ENCODE results near the gene PIP4P1. TPM values are rescaled to one million over a fixed set of nuclear protein-coding genes. Genes with fewer than 3 reads are reported as not detected.

PIP4P1 gene
- 9.7 and 14.2 TPM in 2 replicates for total RNA-seq

DNA sequence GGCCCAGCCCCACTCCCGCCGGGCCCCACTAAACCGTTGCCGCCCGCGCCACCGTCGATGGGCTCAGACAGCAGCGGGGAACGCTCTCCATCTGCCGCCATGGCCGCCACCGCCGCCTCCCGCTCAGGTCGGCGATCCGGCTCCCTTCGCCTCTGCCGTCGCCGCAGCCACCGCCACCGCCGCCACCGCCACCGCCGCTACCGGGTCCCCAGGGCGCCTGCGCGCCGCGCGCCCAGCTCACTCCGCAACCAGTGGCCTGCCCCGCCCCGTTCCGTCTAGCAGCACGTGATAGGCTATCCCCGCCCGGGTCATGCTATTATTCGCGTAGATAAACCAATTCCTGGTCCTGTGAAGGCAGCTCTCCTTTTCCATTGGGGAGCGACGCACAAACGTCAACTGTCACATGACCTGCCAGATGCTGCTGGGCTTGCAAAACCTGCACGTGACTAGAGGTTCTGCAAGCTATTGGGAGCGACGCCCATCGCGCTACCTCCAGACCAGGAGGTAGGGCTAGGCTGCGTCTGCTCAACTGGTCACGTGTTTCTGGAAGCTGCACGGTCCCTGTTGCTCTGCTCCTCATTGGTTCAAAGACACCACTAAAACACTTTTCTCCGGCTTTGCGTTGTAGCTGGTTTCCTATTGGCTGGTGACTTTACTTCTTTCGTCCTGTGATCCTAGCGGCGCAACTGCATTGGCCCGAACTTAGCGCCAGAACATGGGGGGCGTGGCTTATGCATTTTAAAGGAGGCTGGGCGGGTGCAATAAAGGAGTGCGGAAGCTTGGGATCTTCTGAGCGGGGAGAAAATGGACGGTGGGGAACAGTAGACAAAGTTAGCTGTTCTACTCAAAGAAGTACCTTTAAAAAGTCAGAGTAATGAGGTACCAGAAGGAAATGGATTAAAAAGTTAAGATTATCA is at the start of gene PIP4P1:
Gene PIP4P1 (minus strand): TSS at position 210 of the 917 bp plus-strand sequence. CDS start 109 bp downstream, at position 101.

DNA sequence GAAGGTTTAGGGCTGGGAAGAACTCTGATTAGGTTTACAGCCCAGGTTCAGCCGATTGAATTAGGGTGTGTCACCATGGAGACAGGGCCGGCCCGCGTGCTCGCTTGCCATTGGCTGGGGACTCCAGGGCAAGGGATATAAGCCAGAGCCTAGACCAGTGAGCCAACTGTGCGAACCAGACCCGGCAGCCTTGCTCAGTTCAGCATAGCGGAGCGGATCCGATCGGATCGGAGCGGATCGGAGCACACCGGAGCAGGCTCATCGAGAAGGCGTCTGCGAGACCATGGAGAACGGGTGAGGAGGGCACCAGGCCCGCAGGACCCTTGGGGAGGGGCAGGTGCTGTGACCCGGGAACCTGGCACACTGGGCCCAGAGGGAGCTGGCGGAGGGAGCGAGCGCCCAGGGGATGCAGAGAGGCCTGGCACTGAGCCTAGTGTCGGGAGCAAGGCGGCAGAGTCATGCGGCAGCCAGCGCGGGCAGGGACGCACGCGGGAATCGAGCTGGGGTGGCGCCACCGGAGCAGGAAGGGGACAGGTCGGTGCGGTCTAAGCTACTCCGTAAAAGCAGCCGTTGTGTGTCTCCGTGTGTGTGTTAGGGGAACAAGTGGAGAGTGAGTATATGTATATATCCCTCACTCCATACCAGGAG is 8.1 kb upstream of the PIP4P1 start, which contains the start of gene PNP:
Gene PNP (plus strand): TSS at position 165 of the 648 bp plus-strand sequence. CDS start 119 bp downstream, at position 284.

DNA sequence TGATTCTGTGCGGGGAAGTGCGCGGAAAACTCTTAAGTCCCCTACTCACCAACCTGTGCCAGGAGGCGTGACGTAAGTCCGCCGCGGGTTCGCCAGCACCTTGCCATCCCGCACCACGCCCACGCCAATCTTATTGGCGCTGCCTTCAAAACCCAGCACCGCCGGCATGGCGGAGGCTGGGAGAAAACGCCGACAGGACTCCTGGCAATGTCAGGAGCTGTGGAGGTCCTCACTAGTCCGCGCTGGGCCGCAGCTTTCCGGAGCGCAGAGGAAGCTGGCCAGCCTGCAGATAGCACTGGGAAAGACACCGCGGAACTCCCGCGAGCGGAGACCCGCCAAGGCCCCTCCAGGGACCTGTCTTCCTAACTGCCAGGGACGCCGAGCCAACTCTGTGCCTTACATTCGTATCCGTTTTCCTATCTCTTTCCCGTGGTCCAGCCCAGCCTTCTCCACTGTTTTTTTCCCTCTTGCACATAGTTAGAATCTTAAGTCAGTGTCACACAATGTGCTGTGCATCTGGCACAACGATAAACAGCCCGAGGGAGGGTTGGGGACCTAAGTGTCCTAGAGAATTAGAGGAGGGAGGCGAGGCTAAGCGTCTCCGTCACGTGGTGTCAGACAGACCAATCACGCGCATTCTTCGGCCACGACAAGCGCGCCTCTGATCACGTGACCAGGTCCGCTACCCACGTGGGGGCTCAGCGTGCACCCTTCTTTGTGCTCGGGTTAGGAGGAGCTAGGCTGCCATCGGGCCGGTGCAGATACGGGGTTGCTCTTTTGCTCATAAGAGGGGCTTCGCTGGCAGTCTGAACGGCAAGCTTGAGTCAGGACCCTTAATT is 6.5 kb downstream of the PIP4P1 start, which contains the start of the genes APEX1 and OSGEP:
Gene APEX1 (plus strand): TSS at position 711 of the 839 bp plus-strand sequence. CDS start 420 bp downstream, outside the sequence.
Gene OSGEP (minus strand): TSS at position 297 of the 839 bp plus-strand sequence. CDS start 129 bp downstream, at position 168.

DNA sequence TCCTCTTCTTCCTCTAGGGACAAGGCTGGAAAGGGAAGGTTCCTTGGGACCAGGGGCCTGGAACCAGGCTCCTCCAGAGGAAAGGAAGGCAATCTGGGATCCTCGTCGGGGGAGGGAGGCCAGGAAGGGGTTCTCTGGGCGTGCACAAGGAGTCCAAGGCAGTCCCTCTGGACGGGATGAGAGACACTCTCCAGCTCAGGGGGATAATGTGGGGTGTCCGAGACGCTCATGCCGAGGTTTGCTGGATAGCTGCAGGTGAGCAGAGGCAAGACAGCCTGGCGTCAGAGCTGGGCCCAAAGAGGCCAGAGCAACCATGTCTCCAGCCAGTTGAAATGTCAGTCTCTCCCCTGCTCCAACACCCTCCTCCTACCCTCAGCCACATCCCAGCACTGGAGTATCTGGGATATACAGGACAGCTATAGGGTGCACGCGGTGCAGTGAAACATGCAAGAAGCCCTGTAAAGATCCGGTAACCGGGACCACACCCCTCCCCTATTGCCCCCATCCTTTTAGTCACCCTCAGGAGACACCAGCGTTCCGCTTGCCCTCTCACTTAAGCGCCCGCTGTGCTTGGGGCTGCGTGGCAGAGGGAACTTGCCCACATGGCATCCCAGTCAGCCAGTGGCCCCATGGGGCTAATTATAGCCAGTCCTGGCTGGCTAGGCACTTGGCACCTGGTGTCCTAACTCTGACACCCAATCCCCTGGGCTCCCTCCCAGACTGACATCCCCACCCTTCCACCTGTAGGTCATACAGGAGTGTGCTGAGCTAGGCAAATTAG is 25.5 kb downstream of the PIP4P1 start, which contains the start of gene KLHL33:
Gene KLHL33 (minus strand): TSS at position 585 of the 781 bp plus-strand sequence. CDS start 355 bp downstream, at position 230.

DNA sequence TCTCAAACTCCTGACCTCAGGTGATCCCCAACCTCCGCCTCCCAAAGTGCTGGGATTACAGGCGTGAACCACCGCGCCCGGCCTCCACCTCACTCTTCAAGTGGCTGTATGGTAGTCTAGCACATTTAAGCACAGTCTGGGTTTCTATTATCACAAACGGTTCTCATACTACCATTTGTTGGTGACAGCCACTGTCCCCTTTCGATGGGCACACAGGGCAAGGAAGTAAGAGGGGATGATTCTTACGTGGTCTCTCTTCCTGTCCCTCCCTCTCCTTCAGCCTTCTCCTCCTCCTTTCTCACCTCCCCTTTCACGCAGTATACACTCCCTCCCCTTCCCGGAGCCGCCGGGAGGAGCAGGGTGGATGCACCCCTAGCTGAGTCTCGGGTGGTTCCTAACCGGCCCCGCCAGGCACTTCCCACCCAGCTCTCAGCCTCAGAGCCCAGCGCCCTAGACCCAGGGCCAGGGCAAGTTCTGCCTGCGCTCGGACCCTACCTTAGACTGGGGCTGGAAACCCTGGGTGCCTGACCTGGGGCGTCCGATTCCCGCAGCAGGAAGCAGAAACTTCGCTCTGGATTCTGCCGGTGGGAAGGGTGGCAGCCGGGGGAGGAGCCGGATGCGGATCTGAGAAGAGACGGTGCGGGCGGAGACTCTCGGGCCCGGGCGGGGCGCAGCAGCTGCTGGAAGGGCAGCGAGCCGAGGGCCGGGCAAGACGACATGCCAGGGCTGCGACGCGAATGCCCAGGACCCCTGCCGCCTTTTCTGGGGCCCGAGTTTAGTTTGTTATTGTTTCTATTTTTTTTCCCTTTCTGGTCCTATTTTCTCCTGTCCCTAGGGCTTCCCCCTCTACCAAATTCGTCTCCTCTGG is 48.1 kb downstream of the PIP4P1 start, which contains the start of gene TEP1:
Gene TEP1 (minus strand): TSS at position 626 of the 868 bp plus-strand sequence. CDS start 5,062 bp downstream, outside the sequence.

Other genes starting within 250 kb of the PIP4P1 start
- not detected in 2 replicates for gene OR11H6, start 237.7 kb downstream of the PIP4P1 start, total RNA-seq
- not detected in 2 replicates for gene OR11H7, start 232.5 kb downstream of the PIP4P1 start, total RNA-seq
- not detected in 2 replicates for gene OR11H4, start 222.1 kb downstream of the PIP4P1 start, total RNA-seq
- 5.2 and 7.5 TPM in 2 replicates for gene TTC5, start 155.5 kb downstream of the PIP4P1 start, total RNA-seq
- gene CCNB1IP1, start 128.2 kb downstream of the PIP4P1 start, total RNA-seq, result 51.3 and 52.7 TPM in 2 replicates
- gene PARP2, start 117.8 kb downstream of the PIP4P1 start, total RNA-seq, result 11.1 and 12.9 TPM in 2 replicates
- gene TEP1, start 47.9 kb downstream of the PIP4P1 start, total RNA-seq, result 5.5 and 8.5 TPM in 2 replicates
- not detected in 2 replicates for gene KLHL33, start 25.3 kb downstream of the PIP4P1 start, total RNA-seq
- 37.9 and 54.4 TPM in 2 replicates for gene OSGEP, start 6.6 kb downstream of the PIP4P1 start, total RNA-seq
- 168 and 175 TPM in 2 replicates for gene APEX1, start 6.2 kb downstream of the PIP4P1 start, total RNA-seq
- gene PNP, start 8.0 kb upstream of the PIP4P1 start, total RNA-seq, result 128 and 138 TPM in 2 replicates
- not detected in 2 replicates for gene RNASE10, start 44.1 kb upstream of the PIP4P1 start, total RNA-seq
- gene RNASE9, start 99.6 kb upstream of the PIP4P1 start, total RNA-seq, result not detected in 2 replicates
- gene RNASE11, start 126.6 kb upstream of the PIP4P1 start, total RNA-seq, result not detected in 2 replicates
- gene RNASE12, start 129.9 kb upstream of the PIP4P1 start, total RNA-seq, result not detected in 2 replicates
- not detected in 2 replicates for gene OR6S1, start 180.3 kb upstream of the PIP4P1 start, total RNA-seq
- gene RNASE4, start 223.1 kb upstream of the PIP4P1 start, total RNA-seq, result 9.0 and 11.1 TPM in 2 replicates
- gene ANG, start 227.3 kb upstream of the PIP4P1 start, total RNA-seq, result 1.5 and 5.4 TPM in 2 replicates